HG03521 (cell line): ENCODE results near the gene FAM171A1.

Source experiments
- ATAC-seq: cut with Tn5 transposase; IDR thresholded peaks from one replicate; pipeline ENCODE4 v1.9.1; 2021; ENCODE audit warnings: mild to moderate bottlenecking, moderate library complexity; ENCODE audit not compliant: unreplicated experiment

FAM171A1 gene

DNA sequence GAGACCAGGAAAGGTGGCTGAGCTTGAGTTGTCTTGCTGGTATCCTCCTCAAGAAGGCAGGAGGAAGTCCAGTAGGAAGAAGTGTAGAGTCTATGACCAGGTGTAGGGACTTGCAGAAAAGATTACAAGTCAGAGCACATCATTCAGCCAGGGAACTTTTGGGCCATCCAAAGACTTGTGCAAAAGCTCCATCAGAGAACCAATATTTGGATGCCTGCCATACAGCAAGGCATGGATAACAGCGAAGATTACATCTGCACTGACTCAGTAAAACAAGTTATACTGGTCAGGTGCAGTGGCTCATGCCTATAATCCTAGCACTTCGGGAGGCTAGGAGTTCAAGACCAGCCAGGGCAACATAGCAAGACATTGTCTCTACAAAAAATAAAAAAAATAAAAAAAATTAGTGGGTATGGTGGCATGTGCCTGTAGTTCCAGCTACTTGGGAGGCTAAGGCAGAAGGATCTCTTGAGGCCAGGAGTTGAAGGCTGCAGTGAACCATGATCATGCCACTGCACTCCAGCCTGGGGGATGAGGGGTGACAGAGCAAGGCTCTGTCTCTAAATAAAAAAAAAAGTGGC, 189.4 kb downstream of the FAM171A1 start:
- ATAC-seq, result no peak

GRCh38 chr10:15180736-15181135, 190.4 kb downstream of the FAM171A1 start:
- ATAC-seq, result no peak

GRCh38 chr10:15176269-15176668, 194.8 kb downstream of the FAM171A1 start:
- ATAC-seq, result no peak

- no peak for ATAC-seq
Observed at GRCh38 chr10:15175587-15175986, 195.5 kb downstream of the FAM171A1 start.

- ATAC-seq, result no peak
Observed at GRCh38 chr10:15172306-15172840, 198.7 kb downstream of the FAM171A1 start.

DNA sequence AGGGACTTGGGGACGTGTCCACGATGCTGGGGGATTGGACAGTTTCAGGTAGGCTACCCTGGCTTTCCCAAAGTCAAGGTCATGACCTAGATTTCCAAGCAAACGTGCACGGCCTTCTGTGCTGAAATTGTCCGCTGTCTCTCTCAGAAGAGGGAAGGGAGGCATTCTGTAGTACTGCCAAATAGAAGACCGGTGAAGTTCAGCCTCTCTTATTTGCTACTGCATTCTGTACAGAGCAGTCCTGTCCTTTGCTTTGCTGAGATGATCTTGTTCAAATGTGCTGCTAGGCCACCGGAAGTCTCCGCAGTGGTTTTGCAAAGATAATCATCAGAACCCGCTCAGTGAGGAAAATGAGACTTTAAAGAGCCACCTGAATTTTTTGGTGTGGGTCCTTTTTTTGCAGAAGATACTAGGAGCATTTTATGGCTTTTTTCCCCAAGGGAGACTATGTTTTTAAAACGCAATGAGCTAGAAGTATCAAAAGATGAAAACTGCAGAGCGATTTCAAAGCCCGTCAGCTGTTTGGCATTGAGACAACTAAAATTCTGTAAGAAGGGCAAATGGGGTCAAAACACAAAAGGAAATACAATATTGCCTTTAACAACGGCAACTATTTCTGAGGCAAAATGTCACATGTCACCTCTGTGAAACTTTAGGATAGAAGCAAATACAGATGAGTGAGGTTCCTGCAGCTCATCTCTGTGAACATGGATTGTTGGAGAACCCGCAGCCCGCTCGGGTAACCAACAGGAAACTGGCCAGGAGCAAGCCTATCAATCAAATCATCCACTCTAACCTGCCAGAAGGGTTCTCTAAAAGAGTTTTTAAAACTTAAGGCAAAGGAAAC, 201.3 kb downstream of the FAM171A1 start:
- ATAC-seq, result no peak

DNA sequence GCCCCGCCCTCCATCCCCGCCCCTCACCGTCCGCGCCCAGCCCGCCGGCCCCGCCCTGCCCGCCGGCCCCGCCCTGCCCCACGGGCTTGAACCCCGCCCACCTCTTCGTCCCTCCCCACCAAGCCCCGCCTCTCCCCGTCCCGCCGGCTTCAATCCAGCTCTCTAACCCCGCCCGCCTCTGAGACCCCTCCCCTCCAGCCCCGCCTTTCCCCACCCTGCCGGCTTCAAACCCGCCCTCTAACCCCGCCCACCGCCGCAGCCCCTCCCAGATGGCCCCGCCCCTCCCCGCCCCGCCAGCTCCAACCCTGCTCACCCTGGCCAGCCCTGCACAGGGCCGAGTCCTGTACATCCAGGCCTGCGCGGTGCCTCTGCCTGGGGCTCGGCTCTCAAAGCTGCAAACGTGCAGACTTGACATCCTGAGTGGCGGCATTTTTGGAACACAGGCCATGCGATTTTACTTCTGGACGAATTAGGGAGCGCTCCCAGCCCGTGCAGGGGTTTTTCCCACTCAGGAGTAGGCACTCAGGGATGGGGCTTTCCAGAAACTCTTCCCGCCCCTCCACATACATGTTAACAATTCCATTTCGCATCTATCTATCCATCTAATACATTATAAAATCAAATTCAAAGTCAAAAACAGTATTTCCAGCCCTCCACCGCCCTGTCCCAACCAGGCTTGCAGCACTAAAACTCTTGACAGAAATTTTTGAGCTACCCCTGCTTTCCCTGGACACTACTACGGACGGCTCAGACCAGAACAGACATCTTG, 202.1 kb downstream of the FAM171A1 start:
- ATAC-seq, result peak; percentile 42

DNA sequence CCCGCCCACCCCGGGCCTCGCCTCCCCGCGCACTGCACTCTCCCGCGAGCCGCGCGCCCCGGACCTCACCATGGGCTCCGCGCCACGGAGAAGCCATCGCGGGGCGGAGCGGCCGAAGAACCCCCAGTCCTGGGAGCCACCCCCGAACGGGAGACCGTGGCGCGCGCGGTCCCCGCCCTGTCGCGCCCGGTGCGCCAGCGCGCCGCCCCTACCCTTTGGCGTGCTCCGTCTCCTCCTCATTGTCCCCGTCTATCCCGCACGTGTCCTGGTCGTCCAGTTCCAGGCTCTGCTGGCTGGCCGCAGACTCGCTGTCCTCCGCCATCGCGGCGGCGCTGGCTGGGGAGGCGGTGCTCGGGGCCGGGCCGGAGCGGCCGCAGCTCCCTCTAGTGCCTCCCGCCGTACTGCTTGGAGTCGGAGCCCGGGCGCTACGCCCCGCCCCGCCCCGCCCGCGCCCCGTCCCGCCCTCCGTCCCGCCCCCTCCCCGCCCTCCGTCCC, 202.8 kb downstream of the FAM171A1 start, which contains the start of gene NMT2:
NMT2 (minus strand) TSS at position 403 of the 495 bp plus-strand sequence; CDS start at position 322, 81 bp downstream.
- peak; percentile 90 for ATAC-seq

DNA sequence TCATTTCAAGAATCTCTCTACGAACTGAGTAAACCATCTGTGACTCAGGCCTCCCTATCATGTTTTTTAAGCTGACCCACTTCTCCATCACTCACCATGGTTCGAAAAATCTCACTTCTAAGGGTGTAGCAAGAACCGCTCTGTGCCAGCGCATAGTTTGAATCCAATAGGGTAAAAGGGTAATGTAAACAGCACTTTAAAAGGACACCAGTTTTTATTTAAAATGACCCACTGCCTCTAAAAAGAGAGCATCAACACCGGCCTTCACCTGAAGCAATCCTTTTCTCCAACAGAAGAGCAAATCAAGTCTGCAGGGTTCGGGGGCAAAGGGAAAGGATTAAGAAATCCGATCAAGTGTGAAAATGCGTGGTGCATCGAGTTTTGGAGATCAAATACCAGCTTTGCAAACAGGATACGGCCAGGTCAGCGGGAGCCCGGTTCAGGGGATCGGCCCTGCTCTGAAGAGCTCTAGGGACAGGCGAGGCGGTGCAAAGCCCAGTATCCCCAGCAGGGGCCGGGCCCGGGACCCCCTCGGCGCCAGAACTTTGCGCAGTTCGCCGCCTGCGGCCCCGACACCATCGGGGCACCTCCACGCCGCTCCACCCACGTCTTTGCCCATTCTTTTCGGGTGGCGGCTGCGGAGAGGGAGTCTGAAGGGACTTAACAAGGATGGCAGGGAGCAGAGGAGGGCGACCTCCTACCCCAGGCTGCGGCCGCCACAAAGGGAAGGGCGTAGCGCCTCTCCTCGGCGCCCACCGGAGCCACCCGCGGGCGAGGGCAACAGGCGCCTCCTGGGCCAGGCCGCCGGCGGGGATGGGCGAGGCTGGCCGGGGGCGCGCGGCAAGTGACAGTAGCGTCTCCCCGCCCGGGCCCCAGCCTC, 203.4 kb downstream of the FAM171A1 start:
- peak; percentile 30 for ATAC-seq

GRCh38 chr10:15166325-15166724, 204.8 kb downstream of the FAM171A1 start:
- no peak for ATAC-seq

- ATAC-seq, result no peak
Observed at GRCh38 chr10:15163253-15163828, 207.7 kb downstream of the FAM171A1 start.
